Posterior cingulate gyrus (tissue), 11 donors: ENCODE results near the gene TBC1D22B.

Experiments used
- DNase-seq, 10 donors: peaks; one replicate each; pipeline versions ENCODE4 v3.0.0 to v3.0.0-alpha.2; 2020 to 2021; ENCODE audit warnings: mixed read lengths in 3 of 10
- intact Hi-C: fragments of 100-400 bp; cut with DNase I; formaldehyde crosslinking; loops from one replicate; pipeline ENCODE4 v1.15.1; 2023

TBC1D22B gene

DNA sequence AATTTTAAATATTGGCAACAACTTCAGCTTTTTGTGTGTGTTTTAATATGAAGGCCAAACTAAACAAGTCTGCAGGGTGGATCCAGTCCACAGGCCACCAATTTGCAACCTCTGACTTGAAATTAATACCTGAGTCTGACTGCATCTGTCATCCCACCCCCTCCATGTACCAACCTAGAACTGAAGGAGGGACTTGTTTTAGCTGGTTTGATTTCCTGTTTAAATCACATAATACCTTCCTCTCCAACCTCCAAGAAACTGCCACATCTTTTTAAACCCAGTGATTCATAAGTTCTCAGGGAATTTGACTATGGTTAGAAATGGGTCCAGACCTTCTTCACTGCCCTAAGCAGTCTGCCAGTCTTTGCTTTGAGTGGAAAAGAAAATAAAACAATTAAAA, 117.8 kb downstream of the TBC1D22B start:
- intact Hi-C loops: loop anchor here (10.0 kb wide), 1 partner anchor 189 kb away; no protein-coding TSS in a partner anchor
- no peak for DNase-seq

DNA sequence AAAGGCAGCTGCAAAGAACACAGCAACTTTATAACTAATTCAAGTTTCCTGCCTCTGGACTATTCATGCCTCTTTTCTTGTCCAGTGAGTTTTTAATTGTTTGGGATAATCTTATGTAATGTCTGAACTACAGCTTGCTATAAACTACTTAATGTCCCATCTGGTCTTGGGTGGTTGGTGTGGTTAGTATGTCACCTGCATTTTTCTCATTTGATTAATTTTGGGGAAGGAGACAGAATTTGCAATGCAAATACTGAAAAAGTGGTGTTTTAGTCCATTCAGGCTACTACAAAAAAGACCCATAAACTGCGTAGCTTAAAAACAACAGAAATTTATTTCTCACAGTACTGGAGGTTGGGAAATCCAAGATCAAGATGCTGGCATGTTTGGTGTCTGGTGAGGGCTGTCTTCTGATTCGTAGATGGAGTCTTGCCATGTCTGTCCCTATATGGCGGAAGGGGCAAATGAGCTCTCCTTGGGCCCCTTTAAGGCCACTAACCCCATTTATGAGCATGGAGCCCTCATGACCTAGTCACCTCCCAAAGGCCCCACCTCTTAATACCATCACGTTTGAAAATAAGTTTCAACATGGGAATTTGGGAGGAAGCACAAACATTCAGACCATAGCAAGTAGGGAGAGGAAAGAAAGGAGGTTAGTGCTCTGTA, 118.6 kb downstream of the TBC1D22B start:
- intact Hi-C loops: loop anchor here (10.0 kb wide), 1 partner anchor 189 kb away; no protein-coding TSS in a partner anchor
- no peak for DNase-seq

DNA sequence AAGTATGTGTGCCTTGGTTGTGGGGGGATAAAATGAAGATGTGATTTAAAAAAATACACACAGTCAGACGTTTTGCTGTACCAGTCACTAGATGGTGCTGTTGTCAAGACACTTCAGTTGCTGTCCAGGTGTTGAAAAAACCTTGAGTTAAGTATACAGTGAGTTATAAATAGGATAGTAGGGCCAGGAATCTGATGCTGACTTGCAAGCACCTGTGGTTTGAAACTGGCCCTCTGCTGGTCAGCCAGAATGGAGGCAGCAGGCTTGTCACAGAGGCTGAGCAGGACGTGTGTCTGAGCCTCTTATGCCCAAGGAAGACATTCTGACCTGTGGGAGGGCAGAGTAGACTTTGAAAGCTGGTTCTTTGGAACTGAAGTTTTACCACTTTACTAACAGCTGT, 124.0 kb downstream of the TBC1D22B start:
- intact Hi-C loops: no loop called here
- DNase-seq: no peak
